ENCODE measurements around the gene LMOD1. TPM values are rescaled to one million over a fixed set of nuclear protein-coding genes. Genes with fewer than 3 reads are reported as not detected.

LMOD1 gene
- total RNA-seq, 2 donors from 2014 or later, result 112 to 190 TPM

DNA sequence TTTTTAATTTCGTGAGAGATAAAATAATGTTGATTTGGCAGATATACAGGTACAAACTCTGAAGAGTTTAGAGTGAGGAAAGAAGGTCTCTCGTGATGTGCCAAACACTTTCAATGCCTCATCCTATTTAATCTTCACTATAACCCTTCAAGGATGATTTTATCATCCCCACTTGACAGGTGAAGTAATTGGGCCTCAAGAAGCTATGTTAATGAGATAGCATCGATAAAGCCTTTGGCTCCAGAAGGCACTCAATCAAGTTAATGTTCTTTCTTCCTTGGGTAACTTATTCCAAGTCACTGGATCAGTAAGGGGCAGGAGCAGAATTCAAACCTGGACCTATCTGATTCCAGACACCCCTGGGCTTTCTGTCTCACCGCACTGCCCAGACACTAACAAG lies 7.2 kb downstream of the LMOD1 start:
- Histone ChIP-seq H3K36me3 (no peaks in the 10 kb centered on the region), H3K27ac (peak overlapping the region; percentile 52 to 53), H3K4me1 (replicated peaks) (no peaks in the 10 kb centered on the region), H3K27me3 (replicated peaks; ENCODE audit: insufficient read depth) (no peaks in the 10 kb centered on the region), H3K4me3 (no peak overlapping the region), H3K9me3 (no peaks in the 10 kb centered on the region)
- TF ChIP-seq, protein P1, sequence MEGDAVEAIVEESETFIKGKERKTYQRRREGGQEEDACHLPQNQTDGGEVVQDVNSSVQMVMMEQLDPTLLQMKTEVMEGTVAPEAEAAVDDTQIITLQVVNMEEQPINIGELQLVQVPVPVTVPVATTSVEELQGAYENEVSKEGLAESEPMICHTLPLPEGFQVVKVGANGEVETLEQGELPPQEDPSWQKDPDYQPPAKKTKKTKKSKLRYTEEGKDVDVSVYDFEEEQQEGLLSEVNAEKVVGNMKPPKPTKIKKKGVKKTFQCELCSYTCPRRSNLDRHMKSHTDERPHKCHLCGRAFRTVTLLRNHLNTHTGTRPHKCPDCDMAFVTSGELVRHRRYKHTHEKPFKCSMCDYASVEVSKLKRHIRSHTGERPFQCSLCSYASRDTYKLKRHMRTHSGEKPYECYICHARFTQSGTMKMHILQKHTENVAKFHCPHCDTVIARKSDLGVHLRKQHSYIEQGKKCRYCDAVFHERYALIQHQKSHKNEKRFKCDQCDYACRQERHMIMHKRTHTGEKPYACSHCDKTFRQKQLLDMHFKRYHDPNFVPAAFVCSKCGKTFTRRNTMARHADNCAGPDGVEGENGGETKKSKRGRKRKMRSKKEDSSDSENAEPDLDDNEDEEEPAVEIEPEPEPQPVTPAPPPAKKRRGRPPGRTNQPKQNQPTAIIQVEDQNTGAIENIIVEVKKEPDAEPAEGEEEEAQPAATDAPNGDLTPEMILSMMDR (IDR thresholded peaks at IDR 0.05), result no peak
- no peak for TF ChIP-seq POLR2A (IDR thresholded peaks at IDR 0.05)
- TF ChIP-seq POLR2AphosphoS5 (IDR thresholded peaks at IDR 0.05), result no peak
- 32% methylated on average over 4 of the region's 4 CpGs for WGBS
- intact Hi-C loops (cut with DNase I), result no loop called here
- no peak for DNase-seq (ENCODE audit: low spot score)

GRCh38 chr1:201938440-201939035 lies 7.8 kb downstream of the LMOD1 start:
- no peak for TF ChIP-seq POLR2AphosphoS5 (IDR thresholded peaks at IDR 0.05)
- TF ChIP-seq POLR2A (IDR thresholded peaks at IDR 0.05), result no peak
- TF ChIP-seq, protein P1 (IDR thresholded peaks at IDR 0.05), result no peak
- Histone ChIP-seq H3K27ac (peak overlapping the region; percentile 52 to 53), H3K9me3 (no peaks in the 10 kb centered on the region), H3K4me3 (no peak overlapping the region), H3K27me3 (replicated peaks; ENCODE audit: insufficient read depth) (no peaks in the 10 kb centered on the region), H3K4me1 (replicated peaks) (no peaks in the 10 kb centered on the region), H3K36me3 (no peaks in the 10 kb centered on the region)
- 21% methylated on average over 4 of the region's 4 CpGs for WGBS
- intact Hi-C loops (cut with DNase I), result no loop called here
- no peak for DNase-seq (ENCODE audit: low spot score)

- intact Hi-C loops (cut with DNase I), result no loop called here
- Histone ChIP-seq H3K27me3 (replicated peaks; ENCODE audit: insufficient read depth) (no peaks in the 10 kb centered on the region), H3K27ac (peak overlapping the region in 1 of 2 donors; percentile 52), H3K4me3 (no peak overlapping the region), H3K4me1 (replicated peaks) (no peaks in the 10 kb centered on the region), H3K36me3 (no peaks in the 10 kb centered on the region), H3K9me3 (no peaks in the 10 kb centered on the region)
- TF ChIP-seq, protein P1 (IDR thresholded peaks at IDR 0.05), result no peak
- no peak for TF ChIP-seq POLR2AphosphoS5 (IDR thresholded peaks at IDR 0.05)
- TF ChIP-seq POLR2A (IDR thresholded peaks at IDR 0.05), result no peak
- WGBS, result 48% methylated on average over 5 of the region's 5 CpGs
- no peak for DNase-seq (ENCODE audit: low spot score)
Observed at GRCh38 chr1:201937624-201938213, 8.6 kb downstream of the LMOD1 start.

GRCh38 chr1:201933840-201934430 lies 12.4 kb downstream of the LMOD1 start:
- TF ChIP-seq, protein P1 (IDR thresholded peaks at IDR 0.05), result no peak
- TF ChIP-seq POLR2A (IDR thresholded peaks at IDR 0.05), result no peak
- no peak for TF ChIP-seq POLR2AphosphoS5 (IDR thresholded peaks at IDR 0.05)
- WGBS, result 32% methylated on average over 5 of the region's 5 CpGs
- Histone ChIP-seq H3K4me3 (no peak overlapping the region), H3K9me3 (no peaks in the 10 kb centered on the region), H3K27ac (no peak overlapping the region), H3K36me3 (no peaks in the 10 kb centered on the region), H3K27me3 (replicated peaks; ENCODE audit: insufficient read depth) (no peaks in the 10 kb centered on the region), H3K4me1 (replicated peaks) (no peaks in the 10 kb centered on the region)
- no peak for DNase-seq (ENCODE audit: low spot score)
- intact Hi-C loops (cut with DNase I), result no loop called here

DNA sequence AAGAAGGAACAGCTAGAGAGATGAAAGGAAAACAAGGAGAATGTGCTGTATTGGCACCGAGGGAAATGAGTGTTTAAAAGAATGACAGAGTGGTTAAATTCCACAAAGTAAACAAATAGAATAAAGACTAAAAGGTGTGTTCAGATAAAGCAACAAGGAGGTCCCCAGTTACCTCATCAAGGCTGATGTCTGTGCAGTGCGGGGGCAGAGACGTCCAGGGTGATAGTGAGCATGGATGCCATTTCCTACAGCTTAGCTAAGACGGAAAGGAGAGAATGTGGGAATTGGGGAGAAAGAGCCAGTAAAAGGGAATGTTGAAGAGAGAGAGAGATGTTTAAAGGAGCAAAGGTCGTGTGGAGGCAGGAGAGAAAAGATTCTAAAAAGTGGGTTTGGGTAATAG lies 15.5 kb downstream of the LMOD1 start:
- no peak overlapping the region for H3K27ac ChIP-seq

More for the DNA sequence above, 15.5 kb downstream of the LMOD1 start:
- no peaks in the 10 kb centered on the region for H3K4me1 ChIP-seq (replicated peaks)
- H3K27me3 ChIP-seq (replicated peaks; ENCODE audit: insufficient read depth), result no peaks in the 10 kb centered on the region
- 67% methylated on average over 5 of the region's 5 CpGs for WGBS
- H3K9me3 ChIP-seq, result no peaks in the 10 kb centered on the region
- no peak overlapping the region for H3K4me3 ChIP-seq
- TF ChIP-seq POLR2AphosphoS5 (IDR thresholded peaks at IDR 0.05), result no peak
- no peak for TF ChIP-seq POLR2A (IDR thresholded peaks at IDR 0.05)
- intact Hi-C loops (cut with DNase I), result no loop called here
- DNase-seq (ENCODE audit: low spot score), result no peak
- H3K36me3 ChIP-seq, result no peaks in the 10 kb centered on the region
